HCT116 (cell line): ENCODE data around the gene RAB27B.

ENCODE experiments used
- CEBPB ChIP-seq: IDR thresholded peaks from 2 replicates; pipeline ENCODE4 v1.6.1; 2012; ENCODE audit warnings: low read depth
- EZH2 ChIP-seq: fragments of 200-600 bp; sonication (generic); IDR thresholded peaks from 2 replicates; pipeline ENCODE4 v1.6.1; 2017; ENCODE audit warnings: antibody characterized with exemption, mixed run types
- JUND ChIP-seq: IDR thresholded peaks from 2 replicates; pipeline ENCODE4 v1.6.1; 2012
- POLR2A ChIP-seq: IDR thresholded peaks from 2 replicates; pipeline ENCODE4 v1.7.0; 2011; ENCODE audit warnings: borderline replicate concordance; ENCODE audit not compliant: insufficient read depth, insufficient read length; ENCODE audit errors: extremely low read depth
- POLR2AphosphoS5 ChIP-seq: IDR thresholded peaks from 2 replicates; pipeline ENCODE4 v1.6.1; 2011; ENCODE audit warnings: mild to moderate bottlenecking, low read depth, low read length, moderate library complexity
- RAD21 ChIP-seq: IDR thresholded peaks from 2 replicates; pipeline ENCODE4 v1.6.1; 2012; ENCODE audit warnings: low read depth, mild to moderate bottlenecking
- SIN3A ChIP-seq: IDR thresholded peaks from 2 replicates; pipeline ENCODE4 v1.6.1; 2012; ENCODE audit warnings: low read depth
- SRF ChIP-seq: IDR thresholded peaks from 2 replicates; pipeline ENCODE4 v1.6.1; 2012; ENCODE audit warnings: low read depth
- YY1 ChIP-seq: IDR thresholded peaks from 2 replicates; pipeline ENCODE4 v1.6.1; 2011; ENCODE audit warnings: low read length, low read depth, moderate library complexity, mild to moderate bottlenecking; ENCODE audit not compliant: insufficient replicate concordance; ENCODE audit errors: extremely low read depth
- TF ChIP-seq, protein P1 (sequence below), 3 experiments: fragments of 200-600 bp in 1 of 3; sonication (generic) in 1 of 3; IDR thresholded peaks in 2 of 3; conservative IDR thresholded peaks in 1 of 3; 2 replicates each; pipeline ENCODE4 v1.5.1; 2012 to 2017; ENCODE audit warnings: low read depth in 2 of 3, low read length in 2 of 3, antibody characterized with exemption in 1 of 3, borderline replicate concordance in 1 of 3, control low read depth in 1 of 3, mild to moderate bottlenecking in 1 of 3, mixed read lengths in 1 of 3, mixed run types in 1 of 3, moderate library complexity in 1 of 3; ENCODE audit not compliant: insufficient read depth in 1 of 3

DNA sequence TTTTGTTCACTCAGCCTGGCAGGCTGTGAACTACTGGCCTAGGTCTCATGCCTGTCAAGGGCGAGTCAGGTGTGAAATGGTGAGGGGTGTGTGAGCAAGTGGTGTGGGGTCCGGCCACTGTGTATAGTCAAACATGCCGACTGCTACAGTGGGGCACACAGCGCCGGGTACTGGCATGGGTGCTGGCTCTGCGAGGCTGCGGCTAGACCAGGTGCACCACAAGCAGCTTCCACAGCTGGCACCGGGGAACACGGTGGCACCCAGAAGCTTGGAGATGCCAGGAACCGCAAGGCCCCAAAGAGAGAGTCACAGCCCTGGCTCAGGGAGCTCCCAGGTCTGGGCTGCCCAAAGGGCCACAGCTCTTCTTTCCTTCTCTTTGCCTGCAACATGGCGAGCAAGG lies 81.3 kb downstream of the RAB27B start:
- TF ChIP-seq RAD21 (no peak), POLR2A (no peak), POLR2AphosphoS5 (no peak), SIN3A (no peak), YY1 (no peak), EZH2 (no peak), SRF (no peak), JUND (no peak), CEBPB (no peak)
- TF ChIP-seq, protein P1, sequence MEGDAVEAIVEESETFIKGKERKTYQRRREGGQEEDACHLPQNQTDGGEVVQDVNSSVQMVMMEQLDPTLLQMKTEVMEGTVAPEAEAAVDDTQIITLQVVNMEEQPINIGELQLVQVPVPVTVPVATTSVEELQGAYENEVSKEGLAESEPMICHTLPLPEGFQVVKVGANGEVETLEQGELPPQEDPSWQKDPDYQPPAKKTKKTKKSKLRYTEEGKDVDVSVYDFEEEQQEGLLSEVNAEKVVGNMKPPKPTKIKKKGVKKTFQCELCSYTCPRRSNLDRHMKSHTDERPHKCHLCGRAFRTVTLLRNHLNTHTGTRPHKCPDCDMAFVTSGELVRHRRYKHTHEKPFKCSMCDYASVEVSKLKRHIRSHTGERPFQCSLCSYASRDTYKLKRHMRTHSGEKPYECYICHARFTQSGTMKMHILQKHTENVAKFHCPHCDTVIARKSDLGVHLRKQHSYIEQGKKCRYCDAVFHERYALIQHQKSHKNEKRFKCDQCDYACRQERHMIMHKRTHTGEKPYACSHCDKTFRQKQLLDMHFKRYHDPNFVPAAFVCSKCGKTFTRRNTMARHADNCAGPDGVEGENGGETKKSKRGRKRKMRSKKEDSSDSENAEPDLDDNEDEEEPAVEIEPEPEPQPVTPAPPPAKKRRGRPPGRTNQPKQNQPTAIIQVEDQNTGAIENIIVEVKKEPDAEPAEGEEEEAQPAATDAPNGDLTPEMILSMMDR (IDR thresholded peaks at IDR 0.05 in 2 of 3, conservative IDR thresholded peaks at IDR 0.05 in 1 of 3; ENCODE audit: borderline replicate concordance in 1 of 3, insufficient read depth in 1 of 3, low read depth in 2 of 3, low read length in 2 of 3), result no peak
